Measurements from ENCODE around the gene TBC1D2.

- TF ChIP-seq RAD21 (conservative IDR thresholded peaks at IDR 0.05 in 1 of 2, IDR thresholded peaks at IDR 0.05 in 1 of 2) = no peak
- TF ChIP-seq CTCF (IDR thresholded peaks at IDR 0.05) = no peak
- TF ChIP-seq CBX2 (IDR thresholded peaks at IDR 0.05; ENCODE audit: borderline replicate concordance, low read depth) = no peak
Measured at GRCh38 chr9:98304381-98304780, 48.9 kb upstream of the TBC1D2 start.

Data from A549 (cell line).